Stimulated activated naive B cell treated with anti-CD40 and anti-IgM and Interleukin-4, amounts not matched to agents 10 μg/mL and 1 μg/mL and 100 μg/mL, for 72 hours (primary cell): ENCODE measurements around the gene TJP1.
"Not testable (repeated sequence)": the region's sequence is repeated elsewhere in the genome, so short reads cannot be mapped to it uniquely, and the experiment has no call there.

ENCODE experiments used
- ATAC-seq, 2 donors: fragments of 150-1000 bp; cut with Tn5 transposase; replicated peaks; 2 replicates each; pipeline ENCODE4 v1.10.0; 2021; ENCODE audit warnings: moderate library complexity in 1 of 2
- DNase-seq: peaks from one replicate; pipeline ENCODE4 v3.0.0; 2021
- H3K27ac Mint-ChIP-seq: one replicate; pipeline ENCODE4 v1.8.0; 2022; ENCODE audit warnings: mild to moderate bottlenecking, mixed read lengths
- H3K27me3 Mint-ChIP-seq, 2 donors: one replicate each; pipeline ENCODE4 v1.8.0; 2022; ENCODE audit warnings: mixed read lengths in 2 of 2
- H3K36me3 Mint-ChIP-seq, 2 donors: one replicate each; pipeline ENCODE4 v1.8.0; 2022; ENCODE audit warnings: mixed read lengths in 2 of 2, mild to moderate bottlenecking in 1 of 2
- H3K4me1 Mint-ChIP-seq, 2 donors: one replicate each; pipeline ENCODE4 v1.8.0; 2022; ENCODE audit warnings: mixed read lengths in 2 of 2, mild to moderate bottlenecking in 1 of 2
- H3K4me3 Mint-ChIP-seq, 2 donors: one replicate each; pipeline ENCODE4 v1.8.0; 2022; ENCODE audit warnings: mild to moderate bottlenecking in 2 of 2, mixed read lengths in 2 of 2, moderate library complexity in 1 of 2
- H3K9me3 Mint-ChIP-seq, 2 donors: one replicate each; pipeline ENCODE4 v1.8.0; 2022; ENCODE audit warnings: mixed read lengths in 2 of 2, mild to moderate bottlenecking in 1 of 2

TJP1 gene

DNA sequence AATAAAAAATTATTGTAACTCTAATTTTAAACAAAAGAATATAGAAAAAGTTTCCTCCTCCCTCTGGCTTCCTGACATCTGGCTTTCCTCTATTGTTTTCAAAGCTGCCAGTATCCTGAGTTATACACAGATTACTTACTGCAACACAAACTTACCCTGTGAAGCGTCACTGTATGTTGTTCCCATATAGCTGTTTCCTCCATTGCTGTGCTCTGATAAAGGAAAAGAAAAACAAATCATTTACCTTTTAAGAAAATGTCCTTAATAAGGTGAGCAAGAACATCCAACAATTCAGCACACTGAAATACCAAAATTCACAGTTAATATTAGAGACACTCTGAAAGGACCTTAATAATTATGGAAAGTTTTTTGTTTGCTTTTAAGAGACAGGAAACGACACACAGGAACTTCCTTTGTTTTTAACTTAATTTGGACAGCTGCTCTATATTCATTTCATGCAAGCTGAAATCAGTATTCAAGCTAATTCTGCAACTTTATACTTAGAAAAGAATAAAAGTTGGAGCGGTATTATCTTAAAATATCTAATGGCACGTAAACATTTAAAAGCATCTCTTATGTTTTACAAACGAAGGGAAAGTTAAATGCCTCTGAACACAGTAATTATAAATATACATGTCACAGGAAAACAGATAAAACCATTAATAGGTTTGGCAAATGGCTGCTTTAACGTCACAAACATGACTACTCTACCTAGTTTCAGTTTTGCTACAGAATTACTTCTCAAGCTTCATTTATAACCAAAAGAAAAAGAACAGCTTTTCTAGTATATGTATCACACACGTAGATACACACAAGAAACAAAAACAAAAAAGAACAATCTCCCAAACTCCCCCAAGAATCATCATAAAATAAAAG lies 21.5 kb downstream of the TJP1 start:
- ATAC-seq (no peak), DNase-seq (no peak)
- H3K4me3 Mint-ChIP-seq: no peak overlapping the region
- H3K36me3 Mint-ChIP-seq: no peaks in the 10 kb centered on the region
- H3K27me3 Mint-ChIP-seq: peaks cover 17 to 18% of the 10 kb centered on the region in 2 donors
- H3K27ac Mint-ChIP-seq: no peak overlapping the region
- H3K4me1 Mint-ChIP-seq: no peaks in the 10 kb centered on the region
- peaks cover 0 to 5% of the 10 kb centered on the region in 2 donors for H3K9me3 Mint-ChIP-seq

DNA sequence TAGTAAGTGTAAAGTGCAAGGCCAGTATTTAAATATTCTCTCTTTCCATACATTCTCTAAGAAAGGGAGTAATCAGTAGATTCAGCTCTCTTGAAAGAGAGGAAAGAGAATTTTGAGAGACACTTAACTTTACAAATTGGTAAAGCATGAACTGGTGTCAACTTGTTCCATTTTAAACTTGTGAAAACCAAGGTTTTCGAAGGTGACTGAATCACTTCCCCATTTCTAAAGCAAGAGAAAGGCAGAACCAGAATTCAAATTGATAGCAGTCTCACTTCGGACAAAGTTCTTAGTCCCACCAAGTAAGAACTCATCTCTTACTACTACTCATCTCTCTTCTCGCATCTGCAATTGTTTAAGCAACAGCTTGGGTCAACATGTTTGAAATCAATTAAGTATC lies 22.4 kb downstream of the TJP1 start:
- H3K4me3 Mint-ChIP-seq: no peak overlapping the region
- peaks cover 0 to 7% of the 10 kb centered on the region in 2 donors for H3K9me3 Mint-ChIP-seq
- no peak for DNase-seq
- H3K27ac Mint-ChIP-seq: no peak overlapping the region
- H3K36me3 Mint-ChIP-seq: no peaks in the 10 kb centered on the region
- H3K27me3 Mint-ChIP-seq: peaks cover 15 to 21% of the 10 kb centered on the region in 2 donors
- no peak for ATAC-seq
- no peaks in the 10 kb centered on the region for H3K4me1 Mint-ChIP-seq

- H3K36me3 Mint-ChIP-seq: no peaks in the 10 kb centered on the region
- DNase-seq (no peak), ATAC-seq (no peak)
- H3K27ac Mint-ChIP-seq: no peak overlapping the region
- H3K4me3 Mint-ChIP-seq: no peak overlapping the region
- peaks cover 20 to 28% of the 10 kb centered on the region in 2 donors for H3K27me3 Mint-ChIP-seq
- peaks cover 0 to 10% of the 10 kb centered on the region in 2 donors for H3K9me3 Mint-ChIP-seq
- no peaks in the 10 kb centered on the region for H3K4me1 Mint-ChIP-seq
Measured at GRCh38 chr15:29795610-29796009, 26.7 kb downstream of the TJP1 start.

GRCh38 chr15:29792426-29793159 lies 29.7 kb downstream of the TJP1 start:
- Mint-ChIP-seq H3K27ac (no peak overlapping the region), H3K9me3 (peaks cover 0 to 10% of the 10 kb centered on the region in 2 donors), H3K36me3 (no peaks in the 10 kb centered on the region), H3K27me3 (peaks cover 20 to 28% of the 10 kb centered on the region in 2 donors), H3K4me1 (no peaks in the 10 kb centered on the region), H3K4me3 (no peak overlapping the region)
- DNase-seq (no peak), ATAC-seq (no peak)

- Mint-ChIP-seq H3K27ac (no peak overlapping the region), H3K27me3 (peaks cover 15 to 23% of the 10 kb centered on the region in 2 donors), H3K9me3 (peaks cover 5 to 6% of the 10 kb centered on the region in 2 donors)
Measured at GRCh38 chr15:29790607-29791006, 31.7 kb downstream of the TJP1 start.

DNA sequence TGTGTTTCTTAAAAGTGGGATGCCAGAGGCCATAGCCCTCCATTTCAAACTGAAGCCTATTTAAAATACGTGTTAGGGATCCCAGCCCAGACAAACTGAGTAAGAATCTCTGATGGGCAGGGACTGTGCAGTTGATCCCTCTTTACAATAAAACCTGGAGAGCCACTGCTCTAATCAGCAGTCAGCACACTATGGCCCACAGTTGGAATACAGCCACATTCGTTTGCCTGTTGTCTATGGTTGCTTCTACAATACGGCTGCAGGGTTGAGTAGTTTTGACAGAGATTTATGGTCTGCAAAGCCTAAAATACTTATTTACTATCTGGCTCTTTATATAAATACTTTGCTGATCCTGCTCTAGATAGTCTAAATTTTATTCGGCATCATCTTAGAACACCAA lies 32.4 kb downstream of the TJP1 start:
- Mint-ChIP-seq H3K27ac (no peak overlapping the region), H3K27me3 (peaks cover 13 to 20% of the 10 kb centered on the region in 2 donors), H3K36me3 (no peaks in the 10 kb centered on the region), H3K9me3 (peaks cover 6 to 8% of the 10 kb centered on the region in 2 donors), H3K4me1 (no peaks in the 10 kb centered on the region), H3K4me3 (no peak overlapping the region)
- DNase-seq (no peak), ATAC-seq (no peak)

More at GRCh38 chr15:29790607-29791006, 31.7 kb downstream of the TJP1 start:
- Mint-ChIP-seq H3K4me1 (no peaks in the 10 kb centered on the region), H3K36me3 (no peaks in the 10 kb centered on the region), H3K4me3 (no peak overlapping the region)
- ATAC-seq: no peak
- no peak for DNase-seq

GRCh38 chr15:29788433-29789034 lies 33.7 kb downstream of the TJP1 start:
- Mint-ChIP-seq H3K27ac (no peak overlapping the region), H3K4me1 (no peaks in the 10 kb centered on the region), H3K9me3 (peaks cover 6 to 8% of the 10 kb centered on the region in 2 donors), H3K27me3 (peaks cover 10 to 13% of the 10 kb centered on the region in 2 donors), H3K36me3 (no peaks in the 10 kb centered on the region), H3K4me3 (no peak overlapping the region)
- no peak for DNase-seq
- ATAC-seq: no peak

GRCh38 chr15:29787767-29788166 lies 34.5 kb downstream of the TJP1 start:
- ATAC-seq (no peak), DNase-seq (no peak)
- Mint-ChIP-seq H3K4me1 (no peaks in the 10 kb centered on the region), H3K27ac (no peak overlapping the region), H3K27me3 (peaks cover 5 to 7% of the 10 kb centered on the region in 2 donors), H3K9me3 (peaks cover 3 to 8% of the 10 kb centered on the region in 2 donors), H3K4me3 (no peak overlapping the region), H3K36me3 (no peaks in the 10 kb centered on the region)

DNA sequence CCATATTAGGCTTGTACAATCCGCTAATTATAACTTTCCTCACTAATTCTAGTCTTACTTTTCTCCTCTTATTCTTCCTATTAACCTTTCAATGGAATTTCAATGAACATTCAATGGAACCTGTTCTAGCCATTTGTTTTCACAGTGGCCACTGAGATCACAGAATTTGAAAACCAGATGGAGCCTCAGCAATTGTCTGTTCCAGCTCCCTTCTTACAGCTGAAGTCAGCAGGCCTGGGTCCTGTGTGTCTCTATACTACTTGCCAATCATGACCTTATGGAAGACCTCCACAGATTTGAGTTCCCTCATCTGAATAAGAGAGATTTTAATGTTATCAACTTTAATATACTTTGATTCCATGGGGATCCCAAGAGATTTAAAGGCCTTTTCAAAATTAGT lies 36.6 kb downstream of the TJP1 start:
- ATAC-seq (no peak), DNase-seq (no peak)
- Mint-ChIP-seq H3K4me3 (no peak overlapping the region), H3K4me1 (no peaks in the 10 kb centered on the region), H3K36me3 (no peaks in the 10 kb centered on the region), H3K27ac (no peak overlapping the region), H3K9me3 (peaks cover 0 to 11% of the 10 kb centered on the region in 2 donors), H3K27me3 (no peaks in the 10 kb centered on the region)

- ATAC-seq (no peak), DNase-seq (no peak)
- Mint-ChIP-seq H3K4me3 (no peak overlapping the region), H3K9me3 (peaks cover 0 to 14% of the 10 kb centered on the region in 2 donors), H3K36me3 (no peaks in the 10 kb centered on the region), H3K27me3 (peaks cover 0 to 3% of the 10 kb centered on the region in 2 donors), H3K4me1 (no peaks in the 10 kb centered on the region), H3K27ac (no peak overlapping the region)
Measured at GRCh38 chr15:29785136-29785535, 37.1 kb downstream of the TJP1 start.

GRCh38 chr15:29784413-29784812 lies 37.9 kb downstream of the TJP1 start:
- Mint-ChIP-seq H3K4me1 (no peaks in the 10 kb centered on the region), H3K27ac (no peak overlapping the region), H3K9me3 (peaks cover 0 to 14% of the 10 kb centered on the region in 2 donors), H3K4me3 (no peak overlapping the region), H3K27me3 (peaks cover 0 to 10% of the 10 kb centered on the region in 2 donors), H3K36me3 (no peaks in the 10 kb centered on the region)
- DNase-seq (no peak), ATAC-seq (no peak)

DNA sequence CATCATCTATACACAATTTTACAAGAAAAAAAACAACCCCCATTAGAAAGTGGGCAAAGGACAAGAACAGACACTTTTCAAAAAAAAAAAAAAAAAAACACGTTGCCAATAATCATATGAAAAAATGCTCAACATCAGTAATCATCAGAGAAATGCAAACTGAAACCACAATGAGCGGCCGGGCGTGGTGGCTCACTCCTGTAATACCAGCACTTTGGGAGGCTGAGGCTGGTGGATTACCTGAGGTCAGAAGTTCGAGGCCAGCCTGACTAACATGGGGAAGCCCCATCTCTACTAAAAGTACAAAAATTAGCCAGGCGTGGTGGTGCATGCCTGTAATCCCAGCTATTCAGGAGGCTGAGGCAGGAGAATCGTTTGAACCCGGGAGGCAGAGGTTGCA lies 39.5 kb downstream of the TJP1 start:
- peaks cover 0 to 14% of the 10 kb centered on the region in 2 donors for H3K9me3 Mint-ChIP-seq
- ATAC-seq, DNase-seq, H3K27ac Mint-ChIP-seq, H3K4me3 Mint-ChIP-seq, H3K27me3 Mint-ChIP-seq, H3K4me1 Mint-ChIP-seq, H3K36me3 Mint-ChIP-seq: not testable (repeated sequence)

GRCh38 chr15:29778382-29778781 lies 43.9 kb downstream of the TJP1 start:
- H3K27me3 Mint-ChIP-seq: peaks cover 8 to 10% of the 10 kb centered on the region in 2 donors
- DNase-seq (no peak), ATAC-seq (no peak)
- no peak overlapping the region for H3K27ac Mint-ChIP-seq
- no peaks in the 10 kb centered on the region for H3K4me1 Mint-ChIP-seq
- peaks cover 0 to 7% of the 10 kb centered on the region in 2 donors for H3K9me3 Mint-ChIP-seq
- H3K36me3 Mint-ChIP-seq: no peaks in the 10 kb centered on the region
- H3K4me3 Mint-ChIP-seq: no peak overlapping the region

DNA sequence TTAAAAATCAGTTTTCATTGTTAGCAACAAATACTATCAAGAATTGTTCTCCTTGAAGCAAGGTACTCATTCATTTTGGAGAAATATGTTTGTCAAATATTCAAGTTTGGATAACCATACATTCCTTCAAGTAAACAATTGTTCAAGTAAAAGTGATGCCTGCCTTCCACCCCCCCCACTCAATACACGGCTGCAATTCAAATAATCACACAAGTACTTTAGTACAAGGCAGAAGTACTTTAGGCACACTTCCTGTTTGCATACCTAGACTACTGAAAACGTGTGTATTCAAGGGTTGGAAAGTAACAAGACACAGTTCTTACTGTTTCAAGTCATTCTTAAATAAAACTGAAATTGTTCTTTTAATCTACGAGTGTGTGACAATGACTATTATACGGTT lies 45.4 kb downstream of the TJP1 start:
- ATAC-seq: no peak
- no peaks in the 10 kb centered on the region for H3K4me1 Mint-ChIP-seq

More for the DNA sequence above, 45.4 kb downstream of the TJP1 start:
- H3K27ac Mint-ChIP-seq: no peak overlapping the region
- DNase-seq: no peak
- H3K27me3 Mint-ChIP-seq: peaks cover 8 to 15% of the 10 kb centered on the region in 2 donors
- peaks cover 0 to 7% of the 10 kb centered on the region in 2 donors for H3K9me3 Mint-ChIP-seq
- H3K4me3 Mint-ChIP-seq: no peak overlapping the region
- H3K36me3 Mint-ChIP-seq: no peaks in the 10 kb centered on the region
